T-cell (primary cell): Measurements from ENCODE around the gene AMZ1. TPM values are rescaled to one million over a fixed set of nuclear protein-coding genes. Genes with fewer than 3 reads are reported as not detected.
"Not testable (repeated sequence)": the region's sequence is repeated elsewhere in the genome, so short reads cannot be mapped to it uniquely, and the experiment has no call there.

Experiments used
- ATAC-seq, 4 experiments: fragments of 200-7000 bp in 3 of 4; fragments of 150-1000 bp in 1 of 4; cut with Tn5 transposase; replicated peaks in 1 of 4; 1 replicate in 3 of 4; 2 replicates in 1 of 4; pipeline ENCODE4 v1.10.0; 2021; ENCODE audit warnings: moderate library complexity in 3 of 4, mild to moderate bottlenecking in 2 of 4, moderate number of reproducible peaks in 1 of 4
- CTCF ChIA-PET, 2 donors: fragments of 300-600 bp; sonication (Branson Sonifier 250); formaldehyde crosslinking; loops; one replicate each; lab custom pipeline; 2022; ENCODE audit warnings: antibody characterized with exemption in 2 of 2; lab: Charles Lee
- POLR2A ChIA-PET, 2 donors: fragments of 300-600 bp; sonication (Branson Sonifier 250); formaldehyde crosslinking; loops; one replicate each; lab custom pipeline; 2022; ENCODE audit warnings: antibody characterized with exemption in 2 of 2; lab: Charles Lee
- DNase-seq, 35 experiments: peaks; one replicate each; pipeline versions ENCODE4 v3.0.0 to v3.0.0-alpha.2; 2013 to 2023
- H3K27ac ChIP-seq: one replicate; pipeline ENCODE4 v1.5.1; 2013; ENCODE audit warnings: low read length
- H3K27me3 ChIP-seq, 2 experiments: replicated peaks in 1 of 2; 1 replicate in 1 of 2; 2 replicates in 1 of 2; pipeline versions ENCODE4 v1.6.1 to v1.7.0; 2013; ENCODE audit warnings: low read length in 1 of 2, mixed read lengths in 1 of 2; ENCODE audit not compliant: control insufficient read depth in 2 of 2, insufficient read depth in 2 of 2; ENCODE audit errors: extremely low read depth in 1 of 2
- H3K36me3 ChIP-seq, 2 donors: 1 replicate in 1 of 2; 2 replicates in 1 of 2; pipeline versions ENCODE4 v1.6.1 to v1.7.0; 2013; ENCODE audit warnings: low read length in 1 of 2; ENCODE audit not compliant: control insufficient read depth in 2 of 2, insufficient read depth in 1 of 2; ENCODE audit errors: extremely low read depth in 1 of 2
- H3K4me1 ChIP-seq, 2 experiments: 1 replicate in 1 of 2; 2 replicates in 1 of 2; pipeline versions ENCODE4 v1.6.1 to v1.7.0; 2013; ENCODE audit warnings: low read length in 2 of 2, mixed read lengths in 1 of 2; ENCODE audit not compliant: insufficient read depth in 2 of 2, control insufficient read depth in 1 of 2; ENCODE audit errors: extremely low read depth in 1 of 2
- H3K4me3 ChIP-seq, 2 donors: 1 replicate in 1 of 2; 2 replicates in 1 of 2; pipeline versions ENCODE4 v1.5.1 to v1.7.0; 2013; ENCODE audit warnings: mild to moderate bottlenecking in 2 of 2, low read length in 1 of 2, moderate library complexity in 1 of 2; ENCODE audit not compliant: control insufficient read depth in 1 of 2; ENCODE audit errors: extremely low read depth in 1 of 2
- H3K9me3 ChIP-seq: 2 replicates; pipeline ENCODE4 v1.7.0; 2013
- H3K27ac Mint-ChIP-seq, 2 donors: one replicate each; pipeline ENCODE4 v1.8.0; 2020 to 2021; ENCODE audit warnings: mild to moderate bottlenecking in 2 of 2, mixed read lengths in 2 of 2
- H3K27me3 Mint-ChIP-seq, 2 donors: one replicate each; pipeline ENCODE4 v1.8.0; 2021 to 2022; ENCODE audit warnings: mixed read lengths in 2 of 2
- H3K36me3 Mint-ChIP-seq: one replicate; pipeline ENCODE4 v1.8.0; 2021; ENCODE audit warnings: mixed read lengths
- H3K4me1 Mint-ChIP-seq, 3 donors: one replicate each; pipeline ENCODE4 v1.8.0; 2020 to 2022; ENCODE audit warnings: mixed read lengths in 3 of 3, mild to moderate bottlenecking in 1 of 3
- H3K4me3 Mint-ChIP-seq, 3 donors: one replicate each; pipeline ENCODE4 v1.8.0; 2020 to 2022; ENCODE audit warnings: mild to moderate bottlenecking in 3 of 3, mixed read lengths in 3 of 3, moderate library complexity in 3 of 3
- H3K9me3 Mint-ChIP-seq, 3 donors: one replicate each; pipeline ENCODE4 v1.8.0; 2020 to 2022; ENCODE audit warnings: mixed read lengths in 3 of 3
- WGBS: methylation state at CpG from one replicate; pipeline ENCODE4 v1.1.5; 2013; ENCODE audit warnings: missing lambda C conversion rate; ENCODE audit not compliant: insufficient coverage; 5-methylcytosine and 5-hydroxymethylcytosine counted together
- total RNA-seq, 35 experiments: library from RNA in 6 of 35; stranded (reverse) in 6 of 35; fragments of 120-200 nt in 1 of 35; gene quantifications; one replicate each; pipeline versions ENCODE4 v1.2.1 to v1.2.4 and lab custom pipeline; 2013 to 2026

Gene AMZ1
- total RNA-seq, 5 donors from 2014 or later (not counting 1 experiment from before 2014, with no cell fraction given): 0.09 to 0.79 (median 0.30) TPM

DNA sequence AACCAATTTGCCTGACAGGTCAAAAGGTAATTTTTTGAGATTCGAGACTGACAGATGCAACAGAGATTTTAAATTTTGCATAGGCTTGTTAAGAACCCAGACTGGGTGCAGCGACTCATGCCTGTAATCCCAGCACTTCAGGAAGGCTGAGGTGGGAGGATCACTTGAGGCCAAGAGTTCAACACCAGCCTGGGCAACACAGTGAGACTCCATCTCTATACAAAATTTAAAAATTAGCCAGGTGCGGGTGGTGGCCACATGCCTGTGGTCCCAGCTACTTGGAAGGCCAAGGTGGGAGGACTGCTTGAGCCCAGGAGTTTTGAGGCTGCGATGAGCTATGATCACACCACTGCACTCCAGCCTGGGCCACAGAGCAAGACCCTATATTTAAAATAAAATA lies 34.6 kb downstream of the AMZ1 start:
- H3K27ac ChIP-seq: no peak overlapping the region
- no peak for DNase-seq

GRCh38 chr7:2723138-2723850 lies 35.3 kb downstream of the AMZ1 start:
- Mint-ChIP-seq H3K4me3 (no peak overlapping the region), H3K27ac (no peak overlapping the region), H3K9me3 (no peaks in the 10 kb centered on the region), H3K4me1 (peaks cover 22 to 23% (median 22%) of the 10 kb centered on the region in 3 donors), H3K27me3 (no peaks in the 10 kb centered on the region), H3K36me3 (peaks cover 28% of the 10 kb centered on the region)
- Histone ChIP-seq H3K27me3 (peaks cover 0 to 2% of the 10 kb centered on the region in 2 experiments), H3K4me3 (no peak overlapping the region), H3K9me3 (no peaks in the 10 kb centered on the region), H3K27ac (no peak overlapping the region), H3K36me3 (no peaks in the 10 kb centered on the region), H3K4me1 (peaks cover 0 to 27% of the 10 kb centered on the region in 2 experiments)
- DNase-seq (no peak), ATAC-seq (no peak)
- POLR2A ChIA-PET: no interaction called here
- 79% methylated on average over 18 of the region's 23 CpGs for WGBS
- CTCF ChIA-PET: interaction anchor here in 1 of 2 donors (0.7 kb wide), 1 partner anchor 685 kb away, joined by 4 read pairs; no protein-coding TSS in a partner anchor

More for the DNA sequence above, 34.6 kb downstream of the AMZ1 start:
- H3K27ac Mint-ChIP-seq: no peak overlapping the region
- ChIA-PET CTCF (interaction anchor here (0.7 to 1.0 kb wide), 2 partner anchors 12 to 684 kb away, joined by 4 to 5 read pairs; no protein-coding TSS in a partner anchor), POLR2A (no interaction called here)
- Histone ChIP-seq H3K9me3 (no peaks in the 10 kb centered on the region), H3K27me3 (peaks cover 0 to 2% of the 10 kb centered on the region in 2 experiments), H3K36me3 (no peaks in the 10 kb centered on the region), H3K4me1 (peaks cover 6 to 34% of the 10 kb centered on the region in 2 experiments), H3K4me3 (no peak overlapping the region)
- H3K9me3 Mint-ChIP-seq: no peaks in the 10 kb centered on the region
- 86% methylated on average over 2 of the region's 4 CpGs for WGBS
- H3K4me3 Mint-ChIP-seq: no peak overlapping the region
- H3K27me3 Mint-ChIP-seq: no peaks in the 10 kb centered on the region
- H3K36me3 Mint-ChIP-seq: peaks cover 25% of the 10 kb centered on the region
- peaks cover 29 to 30% (median 29%) of the 10 kb centered on the region in 3 donors for H3K4me1 Mint-ChIP-seq
- ATAC-seq: no peak

GRCh38 chr7:2724036-2724435 lies 36.0 kb downstream of the AMZ1 start:
- H3K36me3 ChIP-seq, H3K27ac Mint-ChIP-seq, ATAC-seq, H3K4me3 Mint-ChIP-seq, DNase-seq, H3K4me3 ChIP-seq, H3K27ac ChIP-seq, H3K27me3 Mint-ChIP-seq, CTCF ChIA-PET, POLR2A ChIA-PET, H3K9me3 Mint-ChIP-seq, H3K9me3 ChIP-seq, H3K27me3 ChIP-seq: not testable (repeated sequence)
- 94% methylated on average over 11 of the region's 15 CpGs for WGBS
- H3K4me1 ChIP-seq: peaks cover 0 to 20% of the 10 kb centered on the region in 2 experiments
- H3K36me3 Mint-ChIP-seq: peaks cover 31% of the 10 kb centered on the region
- H3K4me1 Mint-ChIP-seq: peaks cover 14 to 16% (median 15%) of the 10 kb centered on the region in 3 donors

- no peaks in the 10 kb centered on the region for H3K9me3 Mint-ChIP-seq
- no peak overlapping the region for H3K4me3 Mint-ChIP-seq
- peaks cover 34% of the 10 kb centered on the region for H3K36me3 Mint-ChIP-seq
- ChIA-PET CTCF (no interaction called here), POLR2A (interaction anchor here in 1 of 2 donors (0.5 kb wide), 1 partner anchor 35 kb away, joined by 5 read pairs; no protein-coding TSS in a partner anchor)
- no peak overlapping the region for H3K27ac Mint-ChIP-seq
- Histone ChIP-seq H3K27me3 (no peaks in the 10 kb centered on the region), H3K27ac (no peak overlapping the region), H3K36me3 (no peaks in the 10 kb centered on the region), H3K9me3 (no peaks in the 10 kb centered on the region), H3K4me1 (peaks cover 0 to 17% of the 10 kb centered on the region in 2 experiments), H3K4me3 (no peak overlapping the region)
- WGBS: 87% methylated on average over 24 of the region's 31 CpGs
- H3K4me1 Mint-ChIP-seq: peaks cover 12 to 13% (median 12%) of the 10 kb centered on the region in 3 donors
- DNase-seq (no peak), ATAC-seq (peak in 1 of 4 experiments; percentile 69)
- H3K27me3 Mint-ChIP-seq: no peaks in the 10 kb centered on the region
These were observed 36.6 kb downstream of the AMZ1 start for GRCh38 chr7:2724453-2725177.

GRCh38 chr7:2725178-2726105 lies 37.4 kb downstream of the AMZ1 start:
- POLR2A ChIA-PET: interaction anchor here in 1 of 2 donors (0.5 kb wide), 1 partner anchor 36 kb away, joined by 5 read pairs; no protein-coding TSS in a partner anchor
- no peak overlapping the region for H3K27ac ChIP-seq
- H3K9me3 ChIP-seq: no peaks in the 10 kb centered on the region
- peaks cover 6 to 8% (median 7%) of the 10 kb centered on the region in 3 donors for H3K4me1 Mint-ChIP-seq
- peaks cover 4 to 5% of the 10 kb centered on the region in 2 donors for H3K36me3 ChIP-seq
- H3K4me3 Mint-ChIP-seq: no peak overlapping the region
- no peak overlapping the region for H3K27ac Mint-ChIP-seq
- WGBS: 98% methylated on average over 27 of the region's 34 CpGs
- H3K4me3 ChIP-seq: no peak overlapping the region
- DNase-seq (no peak), ATAC-seq (no peak)
- H3K9me3 Mint-ChIP-seq: no peaks in the 10 kb centered on the region
- peaks cover 42% of the 10 kb centered on the region for H3K36me3 Mint-ChIP-seq
- CTCF ChIA-PET: interaction anchor here in 1 of 2 donors (0.5 kb wide), 1 partner anchor 82 kb away, joined by 3 read pairs; no protein-coding TSS in a partner anchor
- no peaks in the 10 kb centered on the region for H3K27me3 ChIP-seq
- H3K4me1 ChIP-seq: peaks cover 0 to 10% of the 10 kb centered on the region in 2 experiments
- no peaks in the 10 kb centered on the region for H3K27me3 Mint-ChIP-seq
